Osteocyte (in vitro differentiated cells): Measurements from ENCODE around the gene CYP2C18. TPM values are rescaled to one million over a fixed set of nuclear protein-coding genes. Genes with fewer than 3 reads are reported as not detected.
"Not testable (repeated sequence)": the region's sequence is repeated elsewhere in the genome, so short reads cannot be mapped to it uniquely, and the experiment has no call there.

ENCODE experiments used
- DNase-seq: peaks from one replicate; pipeline ENCODE4 v3.0.0; 2021; ENCODE audit warnings: mixed read lengths; ENCODE audit not compliant: unreplicated experiment; ENCODE audit errors: extremely low spot score
- H3K27ac Mint-ChIP-seq: one replicate; pipeline ENCODE4 v1.8.0; 2021; ENCODE audit warnings: mild to moderate bottlenecking, mixed read lengths; ENCODE audit not compliant: unreplicated experiment
- H3K27me3 Mint-ChIP-seq: one replicate; pipeline ENCODE4 v1.8.0; 2021; ENCODE audit warnings: mixed read lengths; ENCODE audit not compliant: unreplicated experiment
- H3K36me3 Mint-ChIP-seq: one replicate; pipeline ENCODE4 v1.8.0; 2021; ENCODE audit warnings: mixed read lengths; ENCODE audit not compliant: unreplicated experiment
- H3K4me1 Mint-ChIP-seq: one replicate; pipeline ENCODE4 v1.8.0; 2021; ENCODE audit warnings: mixed read lengths; ENCODE audit not compliant: unreplicated experiment
- H3K4me3 Mint-ChIP-seq: one replicate; pipeline ENCODE4 v1.8.0; 2021; ENCODE audit warnings: mild to moderate bottlenecking, moderate library complexity, mixed read lengths; ENCODE audit not compliant: unreplicated experiment
- H3K9me3 Mint-ChIP-seq: one replicate; pipeline ENCODE4 v1.8.0; 2021; ENCODE audit warnings: mixed read lengths; ENCODE audit not compliant: unreplicated experiment
- total RNA-seq: library from RNA; stranded (reverse); gene quantifications from 2 replicates; pipeline ENCODE4 v1.2.1, GENCODE V29; 2021
- TF ChIP-seq, protein P1 (sequence below): fragments of 200-600 bp; sonication (generic); IDR thresholded peaks from 2 replicates; pipeline ENCODE4 v1.5.0; 2021; ENCODE audit warnings: antibody characterized with exemption, mild to moderate bottlenecking, moderate library complexity

Gene CYP2C18
- total RNA-seq, 1 donor from 2014 or later: not detected

DNA sequence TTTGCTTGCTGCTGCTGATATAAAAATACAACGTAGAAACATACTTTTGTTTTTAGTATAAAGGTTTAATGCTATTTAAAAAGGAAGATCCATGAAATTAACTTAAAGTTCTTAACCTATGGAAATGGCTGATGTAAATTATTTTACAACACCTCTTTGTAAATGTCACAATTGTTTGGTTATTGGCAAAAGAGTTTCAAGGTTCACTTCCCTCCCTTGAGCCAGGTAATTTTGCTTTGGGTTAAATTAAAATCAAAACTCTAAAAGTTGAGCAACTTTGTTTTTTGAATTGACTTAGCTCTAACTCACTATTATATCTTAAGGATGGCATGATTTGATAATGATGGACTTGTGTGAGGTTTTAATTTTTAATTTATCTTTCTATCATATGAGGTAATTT is 39.2 kb upstream of the CYP2C18 start:
- Mint-ChIP-seq H3K36me3 (no peaks in the 10 kb centered on the region), H3K27ac (no peak overlapping the region), H3K27me3 (no peaks in the 10 kb centered on the region), H3K9me3 (peaks cover 3% of the 10 kb centered on the region), H3K4me1 (peaks cover 5% of the 10 kb centered on the region), H3K4me3 (no peak overlapping the region)
- no peak for DNase-seq
- TF ChIP-seq, protein P1, sequence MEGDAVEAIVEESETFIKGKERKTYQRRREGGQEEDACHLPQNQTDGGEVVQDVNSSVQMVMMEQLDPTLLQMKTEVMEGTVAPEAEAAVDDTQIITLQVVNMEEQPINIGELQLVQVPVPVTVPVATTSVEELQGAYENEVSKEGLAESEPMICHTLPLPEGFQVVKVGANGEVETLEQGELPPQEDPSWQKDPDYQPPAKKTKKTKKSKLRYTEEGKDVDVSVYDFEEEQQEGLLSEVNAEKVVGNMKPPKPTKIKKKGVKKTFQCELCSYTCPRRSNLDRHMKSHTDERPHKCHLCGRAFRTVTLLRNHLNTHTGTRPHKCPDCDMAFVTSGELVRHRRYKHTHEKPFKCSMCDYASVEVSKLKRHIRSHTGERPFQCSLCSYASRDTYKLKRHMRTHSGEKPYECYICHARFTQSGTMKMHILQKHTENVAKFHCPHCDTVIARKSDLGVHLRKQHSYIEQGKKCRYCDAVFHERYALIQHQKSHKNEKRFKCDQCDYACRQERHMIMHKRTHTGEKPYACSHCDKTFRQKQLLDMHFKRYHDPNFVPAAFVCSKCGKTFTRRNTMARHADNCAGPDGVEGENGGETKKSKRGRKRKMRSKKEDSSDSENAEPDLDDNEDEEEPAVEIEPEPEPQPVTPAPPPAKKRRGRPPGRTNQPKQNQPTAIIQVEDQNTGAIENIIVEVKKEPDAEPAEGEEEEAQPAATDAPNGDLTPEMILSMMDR: no peak

DNA sequence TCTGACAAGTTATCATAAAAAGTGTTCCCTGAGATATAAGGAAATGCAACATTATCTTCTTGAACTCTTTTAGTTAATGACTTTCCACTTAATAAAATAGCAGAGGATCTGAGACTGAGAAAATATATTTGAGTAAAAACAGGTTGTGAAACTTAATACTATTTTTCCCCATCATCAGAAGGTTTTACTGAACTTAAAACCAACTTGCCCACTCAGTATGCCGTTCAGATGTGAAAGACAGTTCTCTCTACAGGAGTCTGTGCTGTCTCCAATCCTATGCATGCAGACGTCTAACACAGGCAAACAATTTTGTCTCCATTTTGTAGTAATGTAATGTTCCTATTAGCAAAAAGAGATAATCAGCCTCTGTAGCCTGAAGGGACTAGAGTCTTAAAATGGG is 38.2 kb upstream of the CYP2C18 start:
- no peaks in the 10 kb centered on the region for H3K27me3 Mint-ChIP-seq
- TF ChIP-seq, protein P1: no peak
- H3K36me3 Mint-ChIP-seq: no peaks in the 10 kb centered on the region
- no peak overlapping the region for H3K27ac Mint-ChIP-seq
- DNase-seq: no peak
- H3K4me1 Mint-ChIP-seq: peaks cover 5% of the 10 kb centered on the region
- H3K4me3 Mint-ChIP-seq: no peak overlapping the region
- H3K9me3 Mint-ChIP-seq: no peaks in the 10 kb centered on the region

DNA sequence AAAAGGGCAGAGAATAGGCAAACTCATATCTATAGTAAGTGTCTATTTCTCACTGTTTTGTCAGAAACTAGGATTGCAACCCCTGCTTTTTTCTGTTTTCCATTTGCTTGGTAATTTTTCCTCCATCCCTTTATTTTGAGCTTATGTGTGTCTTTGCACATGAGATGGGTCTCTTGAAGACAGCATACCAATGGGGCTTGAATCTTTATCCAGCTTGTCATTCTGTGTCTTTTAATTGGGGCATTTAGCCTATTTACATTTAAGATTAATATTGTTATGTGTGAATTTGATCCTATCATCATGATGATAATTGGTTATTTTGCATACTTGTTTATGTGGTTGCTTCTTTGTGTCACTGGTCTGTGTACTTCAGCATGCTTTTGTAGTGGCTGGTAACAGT is 28.3 kb upstream of the CYP2C18 start:
- H3K4me3 Mint-ChIP-seq, H3K27ac Mint-ChIP-seq, H3K4me1 Mint-ChIP-seq, H3K27me3 Mint-ChIP-seq, H3K36me3 Mint-ChIP-seq, H3K9me3 Mint-ChIP-seq, DNase-seq: not testable (repeated sequence)

DNA sequence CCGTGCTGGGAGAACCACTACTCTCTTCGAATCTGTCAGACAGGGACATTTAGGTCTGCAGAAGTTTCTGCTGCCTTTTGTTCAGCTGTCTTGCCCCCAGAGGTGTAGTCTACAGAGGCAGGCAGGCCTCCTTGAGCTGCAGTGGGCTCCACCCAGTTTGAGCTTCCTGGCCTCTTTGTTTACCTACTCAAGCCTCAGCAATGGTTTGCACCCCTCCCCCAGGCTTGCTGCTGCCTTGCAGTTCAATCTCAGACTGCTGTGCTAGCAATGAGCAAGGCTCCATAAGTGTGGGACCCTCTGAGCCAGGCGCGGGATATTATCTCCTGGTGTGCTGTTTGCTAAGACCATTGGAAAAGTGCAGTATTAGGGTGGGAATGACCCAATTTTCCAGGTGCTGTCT is 20.5 kb upstream of the CYP2C18 start:
- not testable (repeated sequence) for H3K4me3 Mint-ChIP-seq, DNase-seq, H3K36me3 Mint-ChIP-seq, H3K4me1 Mint-ChIP-seq, H3K27ac Mint-ChIP-seq, H3K9me3 Mint-ChIP-seq
- peaks cover 21% of the 10 kb centered on the region for H3K27me3 Mint-ChIP-seq

DNA sequence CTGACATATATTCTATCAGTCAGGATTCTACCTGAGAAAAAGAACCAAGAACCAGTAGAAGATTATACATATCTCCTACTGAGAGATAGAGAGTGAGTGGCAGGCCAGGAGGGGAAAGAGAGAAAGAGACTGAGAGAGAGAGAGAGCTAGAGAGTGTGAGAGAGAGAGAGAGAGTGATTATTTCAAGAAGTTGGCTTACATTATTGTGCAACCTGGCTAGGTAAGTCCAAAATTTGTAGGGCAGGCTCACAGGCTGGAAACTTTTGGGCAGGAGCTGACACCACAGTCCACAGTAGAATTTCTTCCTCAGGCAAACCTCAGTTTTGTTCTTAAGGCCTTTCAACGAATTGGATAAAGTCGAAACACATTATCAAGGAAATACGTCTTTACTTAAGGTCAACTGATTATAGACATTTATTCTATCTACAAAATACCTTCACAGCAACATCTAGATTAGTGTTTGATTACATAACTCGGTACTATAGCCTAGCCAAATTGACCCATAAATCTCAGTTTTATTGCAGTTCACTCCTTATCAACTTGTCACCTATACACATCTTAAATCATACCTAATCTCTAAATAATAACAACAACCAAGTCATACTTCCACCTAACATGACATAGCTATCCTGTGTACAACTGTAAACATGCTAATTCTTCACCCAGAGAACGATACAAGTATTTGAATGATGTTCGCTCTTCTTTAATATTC is 17.0 kb upstream of the CYP2C18 start:
- Mint-ChIP-seq H3K4me3 (no peak overlapping the region), H3K27me3 (peaks cover 6% of the 10 kb centered on the region), H3K36me3 (no peaks in the 10 kb centered on the region), H3K4me1 (no peaks in the 10 kb centered on the region), H3K27ac (no peak overlapping the region), H3K9me3 (no peaks in the 10 kb centered on the region)
- TF ChIP-seq, protein P1: no peak
- no peak for DNase-seq

DNA sequence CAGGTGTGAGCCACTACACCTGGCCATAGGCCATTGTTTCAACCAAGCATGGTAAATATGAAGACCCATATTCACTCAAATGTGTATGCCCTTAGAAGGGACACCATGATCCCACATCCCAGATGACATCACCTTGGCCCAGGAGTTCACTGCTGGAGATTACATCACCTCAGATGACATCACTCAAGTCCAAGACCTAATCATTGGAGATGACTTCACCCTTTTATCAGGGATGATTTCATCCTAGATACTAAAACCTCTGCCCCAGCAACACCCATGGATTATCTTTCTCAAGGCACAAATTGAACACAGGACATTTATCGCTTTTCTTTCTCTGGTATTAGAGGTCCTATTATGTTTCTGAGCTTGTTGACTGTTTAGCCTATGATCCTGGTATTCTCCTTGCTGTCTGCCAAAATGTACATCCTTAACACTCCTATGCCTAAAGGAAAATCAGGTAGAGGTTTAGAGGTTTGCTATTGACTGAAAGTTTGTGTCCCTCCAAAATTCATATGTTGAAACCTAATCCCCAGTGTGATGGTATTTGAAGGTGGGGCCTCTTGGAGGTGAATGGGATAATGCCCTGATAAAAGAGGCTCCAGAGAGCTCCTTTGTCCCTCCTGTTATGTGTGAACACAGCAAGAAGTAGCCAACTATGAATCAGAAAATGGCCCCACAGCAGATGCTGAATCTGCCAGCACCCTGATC is 9.8 kb upstream of the CYP2C18 start:
- Mint-ChIP-seq H3K36me3 (no peaks in the 10 kb centered on the region), H3K27ac (no peak overlapping the region), H3K4me1 (no peaks in the 10 kb centered on the region), H3K4me3 (no peak overlapping the region), H3K9me3 (no peaks in the 10 kb centered on the region), H3K27me3 (peaks cover 4% of the 10 kb centered on the region)
- DNase-seq: no peak
- TF ChIP-seq, protein P1: no peak
